ENCODE results near the gene MUSK.
"Not testable (repeated sequence)": the region's sequence is repeated elsewhere in the genome, so short reads cannot be mapped to it uniquely, and the experiment has no call there.

MUSK gene

DNA sequence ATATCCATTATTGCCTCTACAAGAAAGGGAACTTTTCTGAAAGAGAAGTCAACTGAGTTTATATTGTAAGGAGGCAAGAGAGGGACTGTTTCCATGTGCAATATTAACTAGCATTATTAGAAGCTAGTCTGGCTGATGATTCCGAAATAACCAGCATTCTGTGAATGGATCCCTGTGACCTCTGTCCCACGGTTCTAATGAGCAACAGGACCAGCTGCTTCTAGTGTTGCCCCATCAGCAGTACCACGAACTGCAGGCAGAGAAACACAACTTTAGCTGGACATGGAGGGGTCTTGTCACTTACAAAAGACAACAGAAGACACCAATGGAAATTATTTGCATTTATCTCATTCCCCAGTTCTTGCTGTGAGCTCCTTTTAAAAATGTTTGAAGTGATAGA, 95.4 kb downstream of the MUSK start:
- no peak for DNase-seq

DNA sequence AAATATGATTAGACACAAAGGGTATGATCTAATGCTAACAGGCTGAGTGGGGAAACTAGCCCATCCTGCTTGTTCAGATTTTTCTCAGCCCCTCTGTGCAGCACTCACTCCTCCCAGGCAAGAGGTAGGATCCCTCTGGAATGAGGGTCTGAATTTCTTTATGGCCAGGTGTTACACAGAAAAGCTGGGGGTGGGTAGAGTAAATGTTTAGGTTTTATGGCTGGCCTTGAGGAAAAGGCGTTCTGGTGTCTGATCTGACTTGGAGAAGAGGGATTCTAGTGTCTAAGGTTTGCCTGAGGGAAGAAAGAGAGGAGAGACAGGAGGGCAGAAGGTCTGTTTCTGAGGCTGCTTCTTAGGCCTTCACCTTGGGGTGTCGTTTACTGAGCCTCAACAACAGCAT, 97.3 kb downstream of the MUSK start:
- no peak for DNase-seq

DNA sequence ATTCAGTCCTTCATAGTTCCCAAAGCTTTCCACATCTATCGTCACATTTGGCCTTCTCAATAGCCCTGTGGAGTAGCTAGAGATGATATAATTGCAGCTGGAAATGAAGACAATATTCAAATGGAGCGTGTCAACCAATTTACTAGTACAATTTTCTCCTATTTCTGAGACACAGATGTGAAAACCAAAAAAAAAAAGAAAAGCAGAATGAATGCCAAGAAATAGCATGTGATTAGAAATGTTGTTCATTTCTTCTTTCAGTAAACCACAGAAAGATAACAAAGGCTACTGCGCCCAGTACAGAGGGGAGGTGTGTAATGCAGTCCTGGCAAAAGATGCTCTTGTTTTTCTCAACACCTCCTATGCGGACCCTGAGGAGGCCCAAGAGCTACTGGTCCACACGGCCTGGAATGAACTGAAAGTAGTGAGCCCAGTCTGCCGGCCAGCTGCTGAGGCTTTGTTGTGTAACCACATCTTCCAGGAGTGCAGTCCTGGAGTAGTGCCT, 99.0 kb downstream of the MUSK start:
- no peak for DNase-seq

DNA sequence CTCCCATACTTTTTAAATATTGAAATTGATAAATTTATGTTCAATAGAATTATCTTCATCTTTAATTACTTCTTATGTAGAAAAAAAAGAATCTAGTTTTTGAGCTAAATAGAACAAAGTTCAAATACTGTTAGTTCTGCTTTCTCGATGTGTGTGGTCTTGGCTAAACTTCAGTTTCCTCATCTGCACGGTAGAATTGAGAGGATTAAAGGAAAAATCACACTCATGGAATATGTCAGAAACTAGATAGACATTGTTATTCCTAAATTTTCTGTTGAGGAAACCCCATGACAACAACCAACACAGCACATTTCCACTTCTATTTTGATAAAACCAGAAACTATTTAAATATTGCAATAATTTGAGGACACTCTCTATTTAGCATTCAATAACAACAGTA, 100.3 kb downstream of the MUSK start:
- no peak for DNase-seq

DNA sequence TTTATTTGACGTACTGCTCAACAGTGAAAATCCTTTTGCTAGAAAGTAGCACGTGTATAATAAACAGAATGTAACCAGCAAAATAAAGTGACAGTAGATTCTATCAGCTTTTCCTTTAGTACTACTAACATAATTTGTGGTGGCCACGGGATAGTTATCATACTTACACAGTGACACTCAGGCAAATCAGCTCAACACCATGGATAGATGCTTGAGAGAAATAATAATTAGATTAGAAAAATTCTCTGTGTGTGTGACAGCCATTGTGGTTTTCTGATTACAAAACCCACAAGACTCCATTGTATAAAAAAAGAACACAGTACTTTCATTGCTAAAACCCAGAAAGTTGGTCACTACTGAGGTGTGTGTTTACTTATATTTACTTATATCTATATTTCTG, 101.1 kb downstream of the MUSK start:
- DNase-seq = no peak

DNA sequence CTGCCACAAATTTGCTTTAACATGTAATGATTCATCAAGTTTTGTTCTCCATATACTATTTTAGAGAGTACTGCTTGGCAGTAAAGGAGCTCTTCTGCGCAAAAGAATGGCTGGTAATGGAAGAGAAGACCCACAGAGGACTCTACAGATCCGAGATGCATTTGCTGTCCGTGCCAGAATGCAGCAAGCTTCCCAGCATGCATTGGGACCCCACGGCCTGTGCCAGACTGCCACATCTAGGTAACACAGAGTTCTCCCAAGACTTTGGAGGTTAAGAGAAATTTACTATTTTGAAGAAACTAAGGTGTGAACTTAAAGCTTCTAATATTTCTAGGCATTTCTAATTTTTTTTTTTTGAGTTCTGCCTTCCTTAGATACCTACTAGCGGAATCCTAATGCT, 107.1 kb downstream of the MUSK start:
- no peak for DNase-seq

DNA sequence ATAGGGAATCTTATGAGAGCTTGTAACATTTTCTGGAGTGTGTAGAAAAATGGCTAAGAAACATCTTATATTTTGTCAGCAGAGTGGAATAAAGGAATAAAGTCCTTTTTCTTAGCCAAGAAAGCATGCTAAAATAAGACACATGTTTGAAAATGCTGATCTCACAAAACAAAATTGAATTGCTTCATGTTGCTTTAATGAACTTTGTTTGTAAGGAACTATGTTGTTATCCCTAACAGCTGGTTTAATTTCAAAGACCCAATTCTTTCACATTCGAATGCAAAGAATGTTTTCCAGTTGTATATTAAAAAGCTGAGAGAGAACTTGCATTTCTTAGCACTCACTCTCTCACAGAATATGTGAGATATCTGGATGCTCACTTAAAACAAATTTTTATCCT, 107.6 kb downstream of the MUSK start:
- no peak for DNase-seq

DNA sequence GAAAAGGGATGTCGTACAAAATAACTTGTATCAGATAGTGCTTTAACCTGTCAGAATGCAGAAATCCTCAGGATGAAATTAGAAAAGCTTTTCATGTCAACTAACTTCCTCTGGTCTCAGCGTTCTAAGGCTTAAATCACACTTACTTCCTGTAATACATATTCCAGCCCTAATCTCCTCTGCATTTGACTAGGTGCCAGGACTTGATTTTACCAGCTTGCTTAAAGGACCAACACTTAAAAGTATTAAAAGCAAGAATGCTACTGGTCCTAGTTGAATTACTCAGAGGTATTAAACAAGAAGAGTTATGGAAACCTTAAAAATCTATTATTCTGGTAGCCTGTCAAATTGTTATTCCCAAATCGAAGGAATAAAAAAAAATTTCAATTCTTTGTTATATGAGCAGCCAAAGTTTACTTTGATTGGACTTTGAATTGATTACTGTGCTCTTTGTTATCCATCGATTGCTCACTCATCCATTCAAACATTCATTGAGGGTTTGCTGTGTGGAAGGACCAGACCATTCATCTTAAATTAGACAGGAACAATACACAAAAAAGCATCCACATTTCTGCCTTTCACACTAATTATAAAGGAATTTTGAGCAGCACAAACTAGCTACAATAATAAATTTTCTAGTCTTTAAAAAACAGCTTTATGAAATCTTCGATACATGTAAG, 108.7 kb downstream of the MUSK start:
- no peak for DNase-seq

DNA sequence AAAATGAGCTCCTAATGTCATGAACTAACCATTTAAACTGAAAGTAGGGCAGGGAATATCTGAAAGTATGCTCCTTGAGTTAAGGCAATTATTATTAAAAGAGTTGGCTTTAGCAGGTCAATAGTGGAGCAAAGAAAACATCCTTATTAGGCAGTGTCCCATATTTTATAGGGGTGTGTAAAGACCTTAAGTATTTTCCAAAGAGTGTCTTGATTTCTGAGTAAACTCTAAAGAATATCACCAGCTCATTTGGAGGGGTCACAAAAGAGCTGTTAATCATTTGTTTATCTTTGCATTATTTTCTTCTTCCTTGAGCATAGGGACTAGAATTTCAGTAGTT, 109.3 kb downstream of the MUSK start:
- DNase-seq = no peak

DNA sequence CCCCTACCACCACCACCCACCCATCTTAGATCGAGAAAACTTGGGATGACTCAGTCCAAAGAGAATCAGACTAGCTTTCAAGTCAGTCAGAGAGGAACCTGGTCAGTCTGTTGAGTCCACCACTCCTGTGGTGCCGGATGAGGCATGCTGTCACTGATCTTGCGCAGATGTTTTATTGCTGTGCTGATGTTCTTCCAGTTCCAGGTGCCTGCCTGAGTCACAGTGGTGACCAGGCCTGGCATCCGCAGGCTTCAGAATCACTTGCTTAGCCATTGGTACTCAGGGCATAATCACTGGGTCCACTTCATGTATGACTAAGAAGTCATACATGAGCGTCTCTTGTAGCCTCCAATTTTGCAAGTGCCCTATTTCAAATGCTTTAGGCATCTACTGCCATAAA, 114.1 kb downstream of the MUSK start:
- no peak for DNase-seq

DNA sequence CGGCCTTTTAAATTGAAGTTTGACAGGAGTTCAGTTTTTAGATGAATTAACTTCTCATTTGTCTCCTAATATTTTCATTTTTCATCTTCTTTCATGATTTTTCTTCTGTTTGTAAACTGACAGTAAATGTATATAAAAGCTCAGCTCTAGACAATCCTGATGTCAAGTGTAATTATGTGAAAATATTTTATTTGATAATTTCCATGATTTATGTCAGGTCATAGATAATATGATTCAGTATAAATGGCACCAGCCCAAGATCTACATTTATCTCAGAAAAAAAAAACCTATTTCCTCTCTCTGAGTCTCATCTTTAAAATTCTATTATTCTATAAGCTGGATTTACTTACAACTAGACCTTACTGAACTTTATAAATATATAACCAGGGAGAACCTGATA, 115.7 kb downstream of the MUSK start:
- DNase-seq = no peak

DNA sequence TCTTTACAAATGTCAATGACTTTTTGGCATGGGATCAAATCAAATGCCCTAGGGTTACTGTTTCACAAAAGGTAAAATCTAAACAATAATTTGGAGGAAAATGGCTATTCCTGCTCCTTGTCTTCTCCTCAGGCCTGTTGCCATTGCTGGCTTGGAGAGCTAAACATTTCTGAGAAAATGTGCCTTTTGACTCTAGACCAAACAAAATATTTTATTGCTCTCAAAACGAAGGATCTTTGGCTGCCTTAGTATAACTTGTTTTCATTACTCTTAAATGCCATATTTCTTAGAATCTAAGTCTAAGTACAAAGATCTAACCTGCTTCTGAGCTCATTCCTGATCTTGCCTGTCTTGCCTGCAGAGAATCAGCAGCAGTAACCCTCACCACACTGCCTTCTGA, 116.6 kb downstream of the MUSK start:
- DNase-seq = no peak

DNA sequence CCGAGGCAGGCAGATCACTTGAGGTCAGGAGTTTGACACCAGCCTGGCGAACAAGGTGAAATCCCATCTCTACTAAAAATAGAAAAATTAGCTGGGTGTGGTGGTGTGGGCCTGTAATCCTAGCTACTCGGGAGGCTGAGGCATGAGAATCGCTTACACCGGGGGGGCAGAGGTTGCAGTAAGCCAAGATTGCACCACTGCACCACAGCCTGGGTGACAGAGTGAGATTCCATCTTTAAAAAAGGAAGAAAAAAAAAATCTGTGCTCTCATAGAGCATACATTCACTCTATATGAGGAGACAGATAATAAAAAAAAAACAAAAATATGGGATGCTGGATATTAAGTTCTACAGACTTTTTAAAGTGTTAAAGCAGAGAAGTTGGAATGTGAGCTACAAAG, 119.8 kb downstream of the MUSK start:
- DNase-seq = not testable (repeated sequence)

DNA sequence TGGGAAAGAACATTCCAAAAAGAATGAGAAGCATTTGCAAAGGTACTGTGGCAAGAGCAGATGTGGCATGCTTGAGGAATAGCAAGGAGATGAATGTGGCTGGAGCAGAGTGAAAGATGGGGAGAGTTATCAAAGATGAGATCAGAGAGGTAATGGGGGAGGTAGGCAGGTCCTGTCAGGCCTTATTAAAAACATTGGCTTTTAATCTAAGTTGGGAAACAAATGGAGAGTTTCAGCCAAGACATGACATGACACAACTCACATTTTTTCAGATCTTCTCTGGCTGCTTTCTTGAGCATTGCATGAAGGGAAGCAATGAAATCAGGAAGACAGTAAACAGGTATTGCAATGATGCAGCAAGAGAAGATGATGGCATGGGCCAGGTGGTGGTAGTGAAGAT, 120.3 kb downstream of the MUSK start:
- no peak for DNase-seq

DNA sequence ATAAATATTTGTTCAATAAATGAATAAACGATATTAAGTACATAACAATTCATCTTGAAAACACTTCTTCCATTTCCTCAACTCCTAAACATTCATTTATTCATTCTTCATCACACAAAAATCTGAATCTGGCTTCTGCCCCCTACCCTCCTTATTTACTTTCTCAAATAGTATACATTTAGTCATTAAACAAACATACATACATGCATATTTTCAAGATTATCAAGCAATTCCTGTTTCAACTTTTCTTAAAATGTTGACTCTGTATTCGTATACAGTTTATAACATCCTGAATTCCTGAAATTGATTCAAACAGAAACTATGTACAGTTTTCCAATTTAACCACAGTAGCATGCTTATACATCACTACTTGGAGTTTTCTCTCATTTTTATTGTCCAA, 129.0 kb downstream of the MUSK start:
- DNase-seq = no peak

DNA sequence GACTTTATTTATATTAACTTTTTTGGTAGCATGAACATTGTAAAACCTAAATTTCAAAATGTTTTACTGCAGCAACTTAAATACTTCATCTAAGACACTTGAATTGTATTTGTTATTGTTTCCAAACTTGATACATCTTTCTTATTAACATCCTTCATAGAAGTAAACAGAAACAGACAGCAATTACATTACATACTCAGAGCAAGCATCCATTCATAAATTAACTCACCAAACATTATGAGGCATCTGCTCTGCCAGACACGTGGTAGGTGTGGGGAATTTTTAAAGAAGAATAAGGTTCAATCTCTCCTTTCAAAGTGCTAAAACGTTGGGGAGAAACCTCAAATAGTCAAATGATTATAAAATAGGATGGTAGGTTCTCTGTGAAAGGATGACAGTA, 130.8 kb downstream of the MUSK start:
- no peak for DNase-seq

DNA sequence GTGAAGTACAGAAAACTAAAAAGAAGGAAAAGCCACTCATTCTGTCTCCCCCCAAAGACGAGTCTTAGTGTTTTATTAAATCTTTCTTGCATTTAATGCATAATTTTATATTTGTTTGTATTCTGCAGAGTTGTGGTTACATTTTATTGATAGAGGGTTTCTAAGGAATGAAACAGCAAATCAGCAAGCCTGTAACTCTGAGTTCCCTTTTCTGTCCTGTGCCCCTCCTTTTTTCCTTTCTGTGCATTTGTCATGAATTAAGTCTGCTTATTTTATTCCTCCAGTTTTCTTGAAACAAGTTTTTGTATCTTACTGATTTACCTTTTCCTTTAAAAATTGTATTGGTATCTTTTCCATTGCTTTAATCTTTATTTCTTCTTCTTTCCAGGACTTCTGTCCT, 132.8 kb downstream of the MUSK start:
- DNase-seq = no peak

DNA sequence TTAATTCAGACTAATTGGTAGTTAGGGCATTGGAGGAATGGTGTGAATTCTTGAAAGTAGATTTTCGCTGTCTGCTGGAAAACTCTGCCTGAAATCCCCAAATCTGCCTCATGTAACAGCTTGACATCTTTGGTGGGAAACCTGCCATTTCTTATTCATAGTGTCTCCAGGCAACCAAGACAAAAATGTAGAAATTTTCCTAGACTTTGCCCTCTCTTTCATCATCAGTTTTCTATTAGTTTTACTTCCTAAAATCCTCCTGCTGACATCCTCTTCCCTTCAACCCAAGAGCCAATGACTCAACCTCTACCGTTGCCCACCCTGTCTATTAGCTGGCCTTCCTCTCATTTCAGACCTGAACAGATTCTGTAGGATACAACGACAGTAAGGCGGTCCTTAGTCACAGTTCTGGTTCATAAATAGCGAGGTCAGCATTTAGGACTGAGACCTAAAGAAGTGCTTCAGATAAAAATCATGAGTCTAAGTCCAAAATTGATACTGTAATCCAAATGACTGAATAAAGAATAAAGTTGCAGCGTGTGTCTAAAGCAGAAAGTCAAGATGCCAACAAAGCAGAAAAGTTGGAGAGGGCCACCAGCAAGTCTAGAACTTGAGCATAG, 133.9 kb downstream of the MUSK start:
- no peak for DNase-seq

DNA sequence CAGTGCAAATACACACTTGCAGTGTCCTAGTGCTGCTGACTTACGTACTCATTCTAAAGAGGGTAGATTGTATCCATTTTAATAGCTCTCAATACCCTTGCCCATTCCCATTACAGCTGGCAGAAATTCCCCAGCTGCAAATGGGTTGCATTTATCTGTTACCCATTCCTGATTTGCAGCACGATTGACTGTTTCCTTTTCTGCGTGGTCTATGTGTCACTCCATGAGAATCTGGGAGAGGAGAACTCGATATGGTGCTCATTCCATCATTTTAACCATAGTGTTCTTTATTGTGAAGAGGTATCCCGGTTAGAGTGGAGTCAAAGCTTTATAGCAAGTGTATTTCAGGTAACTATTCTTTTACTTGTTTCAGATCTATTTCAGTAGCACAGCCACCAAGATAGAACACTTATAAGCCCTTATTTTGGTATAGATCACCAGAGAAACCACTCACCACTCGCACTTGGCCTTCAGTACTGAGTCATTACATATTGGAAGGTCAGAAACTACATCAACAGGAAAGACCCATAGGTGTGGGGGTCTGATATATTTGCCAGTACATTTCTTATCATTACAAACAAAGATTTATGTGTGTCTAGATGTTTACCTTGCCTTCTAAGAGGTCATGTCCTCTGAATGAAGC, 139.5 kb downstream of the MUSK start:
- no peak for DNase-seq

DNA sequence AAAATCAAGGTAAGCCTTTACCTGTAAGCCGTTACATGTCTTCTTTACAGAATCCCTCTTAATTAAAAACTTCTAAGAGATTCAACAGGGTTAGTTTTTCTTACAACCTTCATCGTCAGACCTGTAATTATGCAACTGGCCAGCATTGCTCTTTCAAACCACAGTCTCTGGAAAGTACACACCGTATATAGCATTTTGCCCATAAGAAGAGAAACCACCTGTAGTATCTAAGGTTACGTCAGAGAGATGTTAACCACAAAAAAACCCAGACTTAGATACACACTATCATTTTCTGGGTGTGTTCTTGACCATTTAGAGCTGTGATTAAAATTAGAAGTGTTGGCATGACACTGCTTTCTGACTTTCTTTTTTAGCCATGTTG, 140.0 kb downstream of the MUSK start:
- no peak for DNase-seq

DNA sequence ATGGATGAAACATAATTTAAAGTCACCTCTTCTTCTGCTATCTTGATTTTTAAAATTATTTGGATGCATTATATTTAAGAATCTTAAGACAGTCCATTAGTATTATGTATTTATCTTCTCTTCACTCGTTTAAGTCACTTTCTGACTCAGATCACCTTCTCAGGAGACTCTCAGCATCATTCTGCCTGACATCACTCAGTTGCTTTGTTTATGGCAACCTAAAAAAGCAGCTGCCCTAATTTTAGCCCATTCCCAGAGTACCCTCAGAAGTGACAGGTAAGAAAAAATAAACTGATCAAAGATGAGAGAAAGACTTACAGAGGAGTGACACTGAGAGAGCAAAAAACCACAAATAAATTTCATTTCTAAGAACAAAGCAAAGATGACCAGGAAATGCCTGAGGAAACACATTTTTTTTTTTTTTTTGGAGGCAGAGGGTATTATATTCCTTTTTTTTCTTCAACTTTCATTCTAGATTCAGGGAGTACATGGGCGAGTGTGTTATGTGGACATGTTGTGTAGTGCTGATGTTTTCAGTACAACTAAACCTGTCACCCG, 140.5 kb downstream of the MUSK start:
- DNase-seq = no peak

DNA sequence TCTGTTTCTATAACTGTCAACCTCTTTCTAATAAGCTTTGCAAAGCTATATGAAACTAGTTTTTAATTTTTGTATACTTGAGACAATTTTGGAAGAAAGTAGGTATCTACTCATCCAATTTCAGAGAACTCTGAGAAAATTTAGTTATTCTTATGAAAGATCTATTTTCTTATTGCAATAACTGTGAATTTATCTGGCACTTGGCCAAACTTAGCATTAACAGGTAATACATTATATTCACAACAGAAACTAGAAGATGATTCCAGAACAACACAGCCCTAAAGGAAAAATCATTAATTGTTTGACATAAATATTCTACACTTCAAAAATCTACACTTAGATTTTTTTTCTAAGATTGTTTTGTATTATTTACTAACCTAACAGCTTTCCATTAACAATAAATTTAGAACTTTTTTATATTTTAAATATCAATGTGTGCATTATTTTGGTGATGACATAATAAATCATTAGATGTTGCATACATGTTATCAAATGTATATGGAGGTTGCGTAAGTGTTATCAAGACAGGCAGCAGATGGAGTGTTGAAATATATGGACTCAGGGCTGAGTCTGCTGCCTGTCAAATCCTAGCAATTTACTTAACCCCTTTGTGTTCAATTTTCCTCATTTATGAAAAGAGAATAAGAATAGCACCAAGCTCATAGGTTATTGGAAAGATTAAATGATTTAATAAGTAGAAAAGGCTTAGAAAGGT, 141.8 kb downstream of the MUSK start:
- DNase-seq = no peak

DNA sequence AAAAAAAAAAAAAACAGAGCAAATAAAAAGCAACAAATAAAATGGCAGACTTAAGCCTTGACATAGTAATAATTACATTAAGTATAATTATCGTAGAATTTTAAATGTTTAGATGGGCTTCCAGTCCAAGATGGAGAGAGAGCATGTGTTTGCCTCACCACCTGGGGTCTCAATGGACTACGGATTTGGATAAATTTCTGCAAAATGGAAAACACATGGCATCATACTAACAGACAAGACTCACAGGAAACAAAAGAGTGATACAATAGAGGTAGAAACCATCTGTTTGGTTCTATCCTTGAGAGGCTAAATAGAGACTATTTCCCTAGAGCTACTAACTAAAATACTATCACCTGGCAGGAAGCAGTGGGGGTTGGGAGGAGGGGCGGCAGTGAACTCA, 144.3 kb downstream of the MUSK start:
- DNase-seq = no peak

DNA sequence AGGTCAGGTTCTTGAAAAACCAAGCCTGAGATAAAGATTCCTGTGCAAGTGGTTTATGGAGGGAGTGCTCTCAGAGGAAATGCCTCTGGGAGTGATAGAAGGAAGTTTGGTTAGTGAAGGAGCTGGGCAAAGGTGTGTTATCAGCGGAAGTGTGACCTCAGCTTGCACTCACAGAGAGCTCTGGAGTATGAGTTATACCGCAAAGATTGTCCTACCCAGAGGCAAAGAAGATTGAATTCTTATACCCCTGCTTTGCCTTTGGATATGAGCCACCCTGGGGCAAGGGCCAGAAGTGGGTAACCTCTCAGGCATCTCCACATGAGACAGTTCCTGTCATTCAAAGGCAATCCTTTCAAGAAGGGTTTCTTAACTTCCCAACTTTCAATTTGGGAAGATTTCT, 145.6 kb downstream of the MUSK start:
- DNase-seq = no peak

Data from effector CD4-positive, alpha-beta T cell (primary cell).